MG63 (cell line): ENCODE results near the gene GALNT5. TPM values are rescaled to one million over a fixed set of nuclear protein-coding genes. Genes with fewer than 3 reads are reported as not detected.
A peak's percentile ranks its signal among the peaks of the same experiment; 100 is the strongest.
"Not testable (repeated sequence)": the region's sequence is repeated elsewhere in the genome, so short reads cannot be mapped to it uniquely, and the experiment has no call there.

Experiments used
- DNase-seq: peaks from one replicate; pipeline ENCODE4 v3.0.0-alpha.2; 2020
- H3K27me3 ChIP-seq: fragments of 250-450 bp; sonication (Bioruptor Pico); 2 replicates; pipeline ENCODE4 v1.5.1; 2020; ENCODE audit warnings: mild to moderate bottlenecking, moderate library complexity
- H3K36me3 ChIP-seq: fragments of 250-450 bp; sonication (Bioruptor Pico); 2 replicates; pipeline ENCODE4 v1.5.1; 2020; ENCODE audit warnings: mild to moderate bottlenecking, moderate library complexity
- H3K4me3 ChIP-seq: fragments of 250-450 bp; sonication (Bioruptor Pico); 2 replicates; pipeline ENCODE4 v1.5.1; 2020; ENCODE audit warnings: mild to moderate bottlenecking, moderate library complexity
- H3K9me3 ChIP-seq: fragments of 250-450 bp; sonication (Bioruptor Pico); 2 replicates; pipeline ENCODE4 v1.5.1; 2020; ENCODE audit warnings: mild to moderate bottlenecking, moderate library complexity
- total RNA-seq: library from RNA; depleted of rRNA; stranded (reverse); fragments of >200 nt; shearing (Covaris generic); gene quantifications from 2 replicates; pipeline ENCODE4 v1.2.3, GENCODE V29; 2014; ENCODE audit warnings: low replicate concordance; rRNA removed

Gene GALNT5, protein sequence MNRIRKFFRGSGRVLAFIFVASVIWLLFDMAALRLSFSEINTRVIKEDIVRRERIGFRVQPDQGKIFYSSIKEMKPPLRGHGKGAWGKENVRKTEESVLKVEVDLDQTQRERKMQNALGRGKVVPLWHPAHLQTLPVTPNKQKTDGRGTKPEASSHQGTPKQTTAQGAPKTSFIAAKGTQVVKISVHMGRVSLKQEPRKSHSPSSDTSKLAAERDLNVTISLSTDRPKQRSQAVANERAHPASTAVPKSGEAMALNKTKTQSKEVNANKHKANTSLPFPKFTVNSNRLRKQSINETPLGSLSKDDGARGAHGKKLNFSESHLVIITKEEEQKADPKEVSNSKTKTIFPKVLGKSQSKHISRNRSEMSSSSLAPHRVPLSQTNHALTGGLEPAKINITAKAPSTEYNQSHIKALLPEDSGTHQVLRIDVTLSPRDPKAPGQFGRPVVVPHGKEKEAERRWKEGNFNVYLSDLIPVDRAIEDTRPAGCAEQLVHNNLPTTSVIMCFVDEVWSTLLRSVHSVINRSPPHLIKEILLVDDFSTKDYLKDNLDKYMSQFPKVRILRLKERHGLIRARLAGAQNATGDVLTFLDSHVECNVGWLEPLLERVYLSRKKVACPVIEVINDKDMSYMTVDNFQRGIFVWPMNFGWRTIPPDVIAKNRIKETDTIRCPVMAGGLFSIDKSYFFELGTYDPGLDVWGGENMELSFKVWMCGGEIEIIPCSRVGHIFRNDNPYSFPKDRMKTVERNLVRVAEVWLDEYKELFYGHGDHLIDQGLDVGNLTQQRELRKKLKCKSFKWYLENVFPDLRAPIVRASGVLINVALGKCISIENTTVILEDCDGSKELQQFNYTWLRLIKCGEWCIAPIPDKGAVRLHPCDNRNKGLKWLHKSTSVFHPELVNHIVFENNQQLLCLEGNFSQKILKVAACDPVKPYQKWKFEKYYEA
- total RNA-seq = 3.1 and 4.8 TPM in 2 replicates

DNA sequence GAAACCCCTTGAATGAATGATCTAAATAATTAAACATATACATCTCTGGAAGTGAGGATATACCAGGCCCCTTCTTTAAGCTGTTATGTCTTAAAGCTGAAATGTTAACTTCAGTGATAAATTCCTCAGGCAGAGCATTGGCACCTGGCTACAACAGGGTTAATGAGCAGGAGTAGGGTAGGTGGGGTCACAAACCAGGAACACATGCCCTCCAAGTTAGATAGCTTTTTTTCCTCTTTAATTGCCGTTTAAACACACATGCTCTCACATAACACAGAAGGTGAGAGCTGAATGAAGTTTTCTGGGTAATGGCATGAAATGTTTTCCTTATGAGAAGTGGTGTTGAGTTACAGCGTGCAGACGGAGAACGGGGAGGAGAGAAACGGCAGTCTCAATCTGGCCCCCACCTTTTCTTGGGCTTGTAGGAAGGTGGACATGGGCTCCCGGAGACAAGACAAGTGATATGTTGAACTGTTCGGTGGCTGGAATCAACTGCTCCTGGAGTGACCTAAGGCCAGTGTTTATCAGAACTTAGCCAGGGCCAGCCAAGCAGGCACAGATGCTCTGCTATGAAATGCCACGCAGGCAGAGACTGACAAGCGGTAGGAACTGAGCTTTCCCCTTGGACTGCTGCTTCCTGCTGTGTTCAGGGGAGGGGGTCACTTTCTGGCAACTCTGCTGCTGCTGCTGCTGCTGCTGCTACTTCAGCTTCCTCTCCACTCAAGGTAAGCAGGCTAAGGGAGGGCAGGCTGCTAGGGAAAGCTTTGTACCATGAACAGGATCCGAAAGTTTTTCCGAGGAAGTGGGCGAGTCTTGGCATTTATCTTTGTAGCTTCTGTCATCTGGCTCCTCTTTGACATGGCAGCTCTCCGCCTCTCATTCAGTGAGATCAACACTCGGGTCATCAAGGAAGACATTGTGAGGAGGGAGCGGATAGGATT lies at the start of gene GALNT5:
Gene GALNT5, plus strand, starts transcription at position 394 of the 941 bp plus-strand sequence. Its CDS starts 378 bp downstream, at position 772.
- Histone ChIP-seq H3K36me3 (no peaks in the 10 kb centered on the region; the same call in 1 of the 2 replicates), H3K9me3 (no peaks in the 10 kb centered on the region), H3K27me3 (no peaks in the 10 kb centered on the region), H3K4me3 (peak within 1 kb of the TSS; percentile 47)
- DNase-seq = peak; percentile 56

DNA sequence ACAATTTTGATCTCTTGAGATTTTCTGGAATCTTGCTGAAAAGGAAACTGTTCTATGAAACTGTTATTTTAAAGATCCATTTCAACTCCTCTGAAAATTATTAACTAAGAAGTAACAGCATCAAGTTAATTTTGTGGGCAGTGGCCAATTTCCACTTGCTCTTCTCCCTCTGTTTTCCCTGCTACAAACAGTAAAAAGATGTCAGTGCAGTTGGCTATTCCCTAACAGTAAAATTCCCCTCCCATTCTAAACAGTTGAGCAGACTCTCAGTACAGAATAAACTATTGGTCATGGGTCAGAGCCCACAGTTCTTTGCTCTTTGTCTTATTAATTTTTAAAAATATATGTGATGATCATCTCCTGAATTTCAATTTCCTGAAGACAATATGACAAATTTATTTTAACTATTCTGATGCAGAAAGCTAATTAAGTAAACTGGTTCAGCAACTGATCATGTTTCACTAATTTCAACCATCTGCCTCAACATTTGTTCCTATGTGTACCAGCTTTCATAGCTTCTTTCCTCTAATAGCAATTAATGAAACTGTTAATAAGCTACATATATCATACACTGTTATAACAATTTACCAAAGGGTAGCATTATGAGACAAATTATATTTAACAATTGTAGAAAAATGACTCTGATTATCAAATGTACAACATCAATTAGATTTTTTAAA lies 41.1 kb upstream of the GALNT5 start:
- Histone ChIP-seq H3K4me3 (no peak overlapping the region), H3K27me3 (no peaks in the 10 kb centered on the region), H3K9me3 (no peaks in the 10 kb centered on the region), H3K36me3 (no peaks in the 10 kb centered on the region)
- DNase-seq = no peak

DNA sequence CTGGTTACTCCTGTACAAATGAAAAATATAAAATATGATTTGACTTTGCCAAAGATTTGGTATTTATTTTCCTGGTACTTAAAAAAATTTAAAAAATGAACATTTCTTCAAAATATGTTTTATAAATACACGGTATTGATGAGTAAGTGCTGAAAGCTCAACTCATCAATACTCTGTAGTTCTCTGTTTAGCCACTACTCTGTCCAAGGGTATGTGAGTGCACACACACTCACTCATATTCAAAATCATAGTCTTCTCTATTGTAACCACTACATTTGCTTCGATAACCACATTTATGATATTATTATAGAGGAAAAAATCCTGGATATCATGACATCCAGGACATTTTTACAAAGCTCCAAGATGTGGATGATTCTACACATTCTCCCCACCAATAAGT lies 40.1 kb upstream of the GALNT5 start:
- Histone ChIP-seq H3K4me3 (no peak overlapping the region), H3K9me3 (no peaks in the 10 kb centered on the region), H3K36me3 (no peaks in the 10 kb centered on the region), H3K27me3 (no peaks in the 10 kb centered on the region)
- no peak for DNase-seq

DNA sequence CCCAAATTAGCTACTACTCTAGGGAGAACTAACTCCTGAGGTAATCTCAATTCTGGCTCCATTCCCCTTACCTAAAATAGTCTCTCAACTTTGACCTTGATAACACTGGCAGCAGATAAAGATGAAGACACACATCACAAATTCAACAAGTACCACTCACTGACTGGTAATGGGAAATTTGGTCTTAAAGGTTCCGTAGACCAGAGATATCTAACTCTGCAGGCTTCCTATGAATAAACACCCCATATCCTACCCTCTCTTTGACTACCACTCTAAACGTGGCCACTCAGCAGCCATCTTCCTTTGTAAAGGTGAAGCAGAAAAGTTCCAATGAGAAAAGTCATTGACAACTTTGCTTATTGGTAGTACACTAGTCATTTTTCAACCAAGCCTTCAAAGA lies 38.6 kb upstream of the GALNT5 start:
- Histone ChIP-seq H3K4me3 (no peak overlapping the region), H3K36me3 (no peaks in the 10 kb centered on the region), H3K9me3 (no peaks in the 10 kb centered on the region), H3K27me3 (no peaks in the 10 kb centered on the region)
- DNase-seq = no peak

DNA sequence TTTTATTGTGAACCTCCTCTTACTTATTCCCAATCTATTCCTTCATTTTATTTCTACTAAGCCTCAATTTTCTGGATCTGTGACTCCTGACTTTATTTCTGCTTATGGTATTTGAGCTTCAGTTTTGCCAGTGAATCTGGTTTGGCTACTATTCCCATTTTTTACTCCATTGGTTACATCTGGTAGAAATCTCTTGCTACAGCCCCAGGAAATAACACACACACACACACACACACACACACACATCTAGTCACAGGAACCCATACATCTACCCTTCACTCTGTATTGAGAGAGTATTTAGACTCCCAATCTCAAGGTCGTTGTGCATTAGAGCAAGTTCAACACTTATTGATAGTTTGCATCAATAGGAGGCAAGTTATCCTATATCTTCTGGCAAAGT lies 37.0 kb upstream of the GALNT5 start:
- Histone ChIP-seq H3K36me3 (no peaks in the 10 kb centered on the region), H3K4me3 (no peak overlapping the region), H3K27me3 (no peaks in the 10 kb centered on the region), H3K9me3 (no peaks in the 10 kb centered on the region)
- no peak for DNase-seq

DNA sequence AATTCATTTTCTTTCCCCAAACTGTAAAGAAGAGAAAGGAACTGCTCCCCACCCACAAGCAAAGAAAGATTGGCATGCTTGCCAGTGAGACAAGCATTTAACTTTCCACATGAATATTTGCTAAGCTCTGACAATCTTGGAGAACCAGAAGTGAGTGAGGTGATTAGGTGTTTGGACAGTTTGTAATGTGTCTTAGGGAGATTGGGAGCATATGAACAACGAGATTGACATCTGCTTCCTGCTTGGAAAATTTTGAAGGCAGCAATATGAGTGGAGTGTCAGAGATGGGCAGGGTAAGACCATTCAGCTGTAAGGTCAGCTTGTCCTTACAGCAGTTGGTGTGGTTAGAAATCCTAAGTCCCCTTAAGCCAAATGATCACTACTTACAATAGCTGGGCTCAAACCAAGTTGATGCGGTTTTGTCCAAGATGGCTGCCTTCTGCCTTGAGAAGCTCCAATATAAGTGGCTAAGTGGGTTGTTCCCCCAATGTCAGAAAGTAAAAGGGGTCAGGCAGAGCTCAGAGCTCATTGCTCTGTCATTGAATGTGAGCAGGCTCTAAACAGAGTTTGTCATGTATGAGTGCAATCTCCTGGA lies 36.0 kb upstream of the GALNT5 start:
- Histone ChIP-seq H3K36me3 (no peaks in the 10 kb centered on the region), H3K27me3 (no peaks in the 10 kb centered on the region), H3K4me3 (no peak overlapping the region), H3K9me3 (no peaks in the 10 kb centered on the region)
- DNase-seq = no peak

DNA sequence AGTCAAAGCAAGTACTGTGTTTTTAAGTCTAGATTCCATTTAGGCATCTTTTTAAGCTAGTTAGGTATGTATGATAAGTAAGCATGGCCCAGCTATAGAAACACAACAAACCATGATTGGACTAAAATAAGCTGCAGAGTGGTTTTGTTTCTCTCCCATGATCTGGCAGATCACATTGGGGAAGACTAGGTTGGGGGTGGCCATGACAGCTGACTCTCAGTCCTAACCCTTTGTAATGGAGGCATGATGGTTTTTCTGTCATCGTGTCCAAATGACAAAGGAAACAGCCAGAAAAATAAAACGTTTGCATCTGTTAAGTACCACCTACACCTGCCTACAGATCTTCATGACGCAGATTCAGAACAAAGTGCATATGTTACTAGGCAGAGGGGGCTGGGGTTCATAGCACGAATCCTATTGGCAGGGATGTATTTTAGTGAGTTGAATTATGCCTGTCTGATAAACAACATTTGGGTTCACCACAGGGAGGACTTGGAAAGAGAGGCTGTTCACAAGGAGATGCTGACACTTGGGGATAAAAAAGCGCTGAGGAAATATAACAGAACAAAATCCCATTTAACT lies 33.8 kb upstream of the GALNT5 start:
- Histone ChIP-seq H3K27me3 (no peaks in the 10 kb centered on the region), H3K4me3 (no peak overlapping the region), H3K36me3 (no peaks in the 10 kb centered on the region), H3K9me3 (no peaks in the 10 kb centered on the region)
- no peak for DNase-seq

DNA sequence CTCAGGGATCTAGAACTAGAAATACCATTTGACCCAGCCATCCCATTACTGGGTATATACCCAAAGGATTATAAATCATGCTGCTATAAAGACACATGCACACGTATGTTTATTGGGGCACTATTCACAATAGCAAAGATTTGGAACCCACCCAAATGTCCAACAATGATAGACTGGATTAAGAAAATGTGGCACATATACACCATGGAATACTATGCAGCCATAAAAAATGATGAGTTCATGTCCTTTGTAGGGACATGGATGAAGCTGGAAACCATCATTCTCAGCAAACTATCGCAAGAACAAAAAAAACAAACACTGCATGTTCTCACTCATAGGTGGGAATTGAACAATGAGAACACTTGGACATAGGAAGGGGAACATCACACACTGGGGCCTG lies 33.1 kb upstream of the GALNT5 start:
- not testable (repeated sequence) for H3K4me3 ChIP-seq, H3K9me3 ChIP-seq, H3K36me3 ChIP-seq, H3K27me3 ChIP-seq, DNase-seq

DNA sequence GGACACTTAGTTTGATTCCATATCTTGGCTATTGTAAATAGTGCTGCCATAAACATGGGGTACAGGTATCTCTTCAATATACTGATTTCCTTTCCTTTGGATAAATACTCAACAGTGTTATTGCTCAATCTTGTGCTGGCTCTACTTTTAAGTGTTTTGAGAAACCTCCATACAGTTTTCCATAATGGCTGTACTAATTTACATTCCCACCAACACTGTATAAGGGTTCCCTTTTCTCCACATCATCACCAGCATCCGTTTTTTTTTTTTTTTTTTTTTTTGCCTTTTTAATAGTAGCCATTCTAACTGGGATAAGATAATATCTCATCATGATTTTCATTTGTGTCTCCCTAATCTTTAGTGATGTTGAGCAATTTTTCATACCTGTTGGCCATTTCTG lies 29.9 kb upstream of the GALNT5 start:
- no peak for DNase-seq
- Histone ChIP-seq H3K36me3 (no peaks in the 10 kb centered on the region), H3K4me3 (no peak overlapping the region), H3K9me3 (no peaks in the 10 kb centered on the region), H3K27me3 (no peaks in the 10 kb centered on the region)

DNA sequence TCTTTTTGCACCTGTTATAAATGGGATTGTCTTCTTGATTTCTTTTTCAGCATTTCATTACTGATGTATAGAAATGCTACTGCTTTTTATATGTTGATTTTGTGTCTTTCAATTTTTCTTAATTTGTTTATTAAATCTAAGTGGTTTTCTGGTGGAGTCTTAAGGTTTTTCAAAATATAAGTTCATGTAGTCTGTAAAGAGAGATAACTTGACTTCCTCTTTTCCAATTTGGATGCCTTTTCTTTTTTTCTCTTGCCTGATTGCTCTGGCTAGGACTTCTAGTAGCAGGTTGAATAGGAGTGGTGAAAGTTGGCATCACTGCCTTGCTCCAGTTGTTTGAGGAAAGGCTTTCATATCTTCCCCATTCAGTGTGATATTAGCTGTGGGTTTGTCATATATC lies 28.6 kb upstream of the GALNT5 start:
- H3K27me3 ChIP-seq = no peaks in the 10 kb centered on the region
- no peaks in the 10 kb centered on the region for H3K9me3 ChIP-seq
- no peak overlapping the region for H3K4me3 ChIP-seq
- H3K36me3 ChIP-seq = no peaks in the 10 kb centered on the region
- DNase-seq = no peak

DNA sequence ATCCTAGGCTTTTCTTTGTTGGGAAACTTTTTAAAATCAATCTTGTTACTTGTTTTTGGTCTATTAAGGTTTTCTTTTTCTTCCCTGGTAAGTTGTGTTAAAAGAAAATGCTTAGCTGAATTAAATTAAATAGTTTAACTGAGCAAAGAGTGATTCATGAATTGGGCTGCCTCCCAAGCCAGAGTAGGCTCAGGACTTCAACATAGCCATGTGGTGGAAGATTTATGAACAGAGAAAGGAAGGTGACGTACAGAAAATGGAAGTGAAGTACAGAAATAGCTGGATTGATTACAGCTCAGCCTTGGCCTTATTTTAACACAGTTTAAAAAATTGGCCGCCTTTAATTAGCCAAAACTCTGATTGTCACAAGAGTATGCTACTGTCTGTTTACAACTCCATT lies 27.9 kb upstream of the GALNT5 start:
- Histone ChIP-seq H3K9me3 (no peaks in the 10 kb centered on the region), H3K4me3 (no peak overlapping the region), H3K27me3 (no peaks in the 10 kb centered on the region), H3K36me3 (no peaks in the 10 kb centered on the region)
- DNase-seq = peak; percentile 77

DNA sequence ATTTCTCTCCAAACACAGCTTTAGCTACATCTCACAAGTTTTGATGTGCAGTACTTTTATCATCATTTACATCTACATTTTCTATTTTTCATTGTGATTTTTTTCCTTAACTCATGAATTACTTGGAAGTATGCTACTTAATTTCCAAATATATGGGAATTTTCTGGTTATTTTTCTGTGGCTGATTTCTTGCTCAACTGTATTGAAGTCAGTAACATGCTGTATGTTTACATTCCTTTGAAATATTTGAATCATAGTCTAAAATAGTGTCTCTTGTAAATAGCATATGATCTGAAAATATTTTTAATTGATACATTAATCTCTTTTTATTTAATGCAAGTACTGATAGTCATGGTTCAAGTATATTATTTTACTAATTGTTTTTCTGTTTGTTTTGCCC lies 26.0 kb upstream of the GALNT5 start:
- Histone ChIP-seq H3K9me3 (no peaks in the 10 kb centered on the region), H3K4me3 (no peak overlapping the region), H3K27me3 (no peaks in the 10 kb centered on the region), H3K36me3 (no peaks in the 10 kb centered on the region)
- DNase-seq = no peak

DNA sequence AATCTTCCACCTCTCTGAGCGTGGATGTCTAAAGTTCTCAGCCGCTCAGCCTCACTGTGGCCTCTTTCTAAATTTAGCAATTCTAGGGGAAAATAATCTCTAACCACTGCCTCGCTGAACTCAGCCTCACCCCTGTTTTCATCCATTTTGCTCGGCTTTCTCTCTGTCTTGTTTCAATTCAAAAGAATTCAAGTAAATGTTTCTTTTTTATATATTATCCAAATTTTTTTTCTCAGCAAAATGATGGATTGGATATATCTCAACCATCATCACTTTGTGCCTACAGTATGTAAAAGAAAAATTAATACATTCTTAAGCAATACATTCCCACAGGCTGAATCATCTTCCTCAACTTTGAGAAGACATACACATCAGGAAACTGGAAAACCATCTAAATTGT lies 24.0 kb upstream of the GALNT5 start:
- no peak overlapping the region for H3K4me3 ChIP-seq
- no peaks in the 10 kb centered on the region for H3K36me3 ChIP-seq
- no peaks in the 10 kb centered on the region for H3K27me3 ChIP-seq
- no peak for DNase-seq
- no peaks in the 10 kb centered on the region for H3K9me3 ChIP-seq

DNA sequence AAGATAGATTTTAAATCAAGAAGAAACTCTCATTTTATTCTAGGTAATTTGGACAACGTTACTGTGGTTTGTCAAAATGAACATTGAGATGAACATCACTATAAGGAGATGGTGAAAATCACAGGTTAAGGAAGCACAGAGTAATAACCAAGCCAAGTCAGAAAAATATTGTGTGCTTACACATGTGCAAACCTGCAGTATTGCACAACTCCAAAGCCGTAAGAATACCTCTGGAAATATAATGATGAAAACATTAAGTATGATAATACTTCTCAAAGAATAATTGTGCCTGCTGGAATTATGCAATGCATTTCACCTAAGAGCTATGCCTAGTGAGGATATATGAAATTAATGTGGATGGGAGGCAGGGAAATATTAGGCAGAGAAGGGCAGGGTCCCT lies 21.1 kb upstream of the GALNT5 start:
- no peaks in the 10 kb centered on the region for H3K9me3 ChIP-seq
- no peak for DNase-seq
- H3K36me3 ChIP-seq = no peaks in the 10 kb centered on the region
- H3K27me3 ChIP-seq = no peaks in the 10 kb centered on the region
- H3K4me3 ChIP-seq = no peak overlapping the region

DNA sequence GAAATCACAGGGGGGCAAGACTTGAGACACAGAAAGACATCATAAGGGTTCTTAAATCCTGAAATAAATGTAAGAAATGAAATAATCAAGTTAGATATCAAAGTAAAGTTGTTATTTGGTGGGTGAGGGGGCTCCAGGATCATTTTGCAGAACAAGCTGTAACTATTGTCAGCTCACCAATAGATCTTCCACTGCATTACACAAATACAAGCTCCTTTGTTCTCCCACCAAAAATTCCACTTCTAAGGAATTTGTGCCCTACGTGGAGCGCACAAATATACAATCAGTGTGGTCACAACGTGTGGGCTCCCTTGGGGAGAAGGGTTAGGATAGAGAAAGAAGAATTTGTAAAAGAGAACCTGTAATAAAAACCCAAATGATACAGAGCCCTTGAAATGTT lies 19.2 kb upstream of the GALNT5 start:
- DNase-seq = no peak
- H3K9me3 ChIP-seq = no peaks in the 10 kb centered on the region
- H3K27me3 ChIP-seq = no peaks in the 10 kb centered on the region
- H3K4me3 ChIP-seq = no peak overlapping the region
- H3K36me3 ChIP-seq = no peaks in the 10 kb centered on the region
